ENCODE results near the gene SIPA1L2.

The SIPA1L2 gene

GRCh38 chr1:232650418-232650817 is 20.5 kb upstream of the SIPA1L2 start:
- DNase-seq (ENCODE audit: low read depth in 2 of 2) = no peak

- DNase-seq (ENCODE audit: low read depth in 2 of 2) = no peak
Observed at GRCh38 chr1:232648316-232648715, 18.4 kb upstream of the SIPA1L2 start.

- no peak for DNase-seq (ENCODE audit: low read depth in 2 of 2)
Observed at GRCh38 chr1:232644209-232644608, 14.3 kb upstream of the SIPA1L2 start.

DNA sequence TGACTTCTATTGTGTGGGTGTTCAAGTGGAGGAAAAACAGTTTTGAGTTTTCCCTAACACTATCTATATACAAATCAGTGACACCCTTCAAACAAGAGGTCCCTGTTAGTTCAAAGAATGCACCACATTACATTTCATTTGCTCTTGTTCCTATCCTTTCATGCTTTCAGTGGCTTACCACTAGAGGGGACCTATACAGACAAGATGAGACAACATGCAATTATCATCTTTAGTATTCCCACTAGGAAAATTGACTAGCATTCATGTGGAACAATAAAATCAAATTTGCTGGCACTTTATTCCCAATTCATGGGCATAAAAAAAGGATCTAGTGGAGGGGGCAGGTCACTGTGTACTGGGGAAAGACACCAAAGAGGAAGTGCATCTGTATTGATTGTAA is 13.3 kb upstream of the SIPA1L2 start:
- no peak for DNase-seq (ENCODE audit: low read depth in 2 of 2)

DNA sequence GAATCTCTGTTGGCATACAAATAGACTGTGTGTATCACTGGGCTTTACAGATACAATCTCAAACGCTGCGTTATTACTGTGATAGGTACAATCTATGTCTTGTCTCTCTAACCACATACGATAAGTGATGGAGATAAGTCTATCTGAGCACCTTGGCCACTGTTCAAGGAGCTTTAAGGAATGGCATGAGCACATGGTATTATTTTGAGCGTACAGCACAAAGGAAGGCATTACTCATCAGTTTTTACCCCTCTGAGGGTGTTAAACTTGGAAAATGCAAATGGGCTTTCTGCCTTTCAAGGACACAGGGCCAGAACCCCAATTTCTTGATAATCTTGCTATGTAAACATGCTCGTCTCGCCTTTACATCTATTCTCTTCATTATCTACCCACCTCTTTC is 11.6 kb upstream of the SIPA1L2 start:
- no peak for DNase-seq (ENCODE audit: low read depth in 2 of 2)

GRCh38 chr1:232636799-232637198 is 6.9 kb upstream of the SIPA1L2 start:
- no peak for DNase-seq (ENCODE audit: low read depth in 2 of 2)

DNA sequence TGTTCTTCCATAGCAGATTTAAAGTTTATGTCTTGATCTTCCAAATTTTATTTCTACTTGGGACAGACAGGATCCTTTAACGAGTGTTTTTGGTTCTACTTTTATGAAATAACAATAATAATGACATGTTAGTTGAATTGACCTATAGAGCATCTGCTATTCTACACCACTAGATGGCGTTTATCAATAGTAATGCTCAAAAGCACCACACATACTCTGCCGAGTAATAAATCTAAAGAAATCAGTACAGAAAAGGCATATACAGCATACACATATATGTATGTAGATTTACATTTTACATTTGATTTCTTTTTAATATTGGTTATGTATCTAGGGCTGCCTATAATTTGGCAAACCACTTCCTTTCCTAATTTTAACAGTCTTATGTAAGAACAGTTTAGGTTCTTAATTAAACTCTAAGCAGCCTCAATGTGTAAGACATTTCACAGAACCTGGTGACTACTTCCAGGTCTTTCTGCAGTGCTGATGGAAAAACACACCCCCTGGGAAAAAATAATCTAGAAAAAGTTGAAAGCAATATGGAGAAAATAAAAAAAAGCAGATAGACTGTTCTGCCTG is 5.9 kb upstream of the SIPA1L2 start:
- no peak for DNase-seq (ENCODE audit: low read depth in 2 of 2)

- no peak for DNase-seq (ENCODE audit: low read depth in 2 of 2)
Observed at GRCh38 chr1:232635279-232635678, 5.3 kb upstream of the SIPA1L2 start.

GRCh38 chr1:232634096-232634495 is 4.2 kb upstream of the SIPA1L2 start:
- DNase-seq (ENCODE audit: low read depth in 2 of 2) = no peak

DNA sequence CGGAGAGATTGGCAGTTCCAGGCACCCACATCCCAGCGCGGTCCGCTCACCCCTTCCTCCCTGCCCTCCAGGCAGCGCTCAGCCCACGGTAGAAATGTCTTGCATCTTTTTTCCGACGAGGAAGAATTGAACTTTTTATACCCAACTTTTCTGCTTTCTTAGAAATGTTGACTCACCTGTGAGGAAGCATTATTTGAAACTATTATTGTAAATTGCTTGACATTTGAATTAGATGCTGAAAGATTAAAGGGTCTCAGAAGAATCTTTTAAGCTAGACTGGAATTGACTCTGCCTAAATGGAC is 912 bp upstream of the SIPA1L2 start:
- DNase-seq (ENCODE audit: low read depth in 2 of 2) = no peak

GRCh38 chr1:232629250-232630046 is 485 bp downstream of the SIPA1L2 start:
- DNase-seq (ENCODE audit: low read depth in 2 of 2) = no peak

DNA sequence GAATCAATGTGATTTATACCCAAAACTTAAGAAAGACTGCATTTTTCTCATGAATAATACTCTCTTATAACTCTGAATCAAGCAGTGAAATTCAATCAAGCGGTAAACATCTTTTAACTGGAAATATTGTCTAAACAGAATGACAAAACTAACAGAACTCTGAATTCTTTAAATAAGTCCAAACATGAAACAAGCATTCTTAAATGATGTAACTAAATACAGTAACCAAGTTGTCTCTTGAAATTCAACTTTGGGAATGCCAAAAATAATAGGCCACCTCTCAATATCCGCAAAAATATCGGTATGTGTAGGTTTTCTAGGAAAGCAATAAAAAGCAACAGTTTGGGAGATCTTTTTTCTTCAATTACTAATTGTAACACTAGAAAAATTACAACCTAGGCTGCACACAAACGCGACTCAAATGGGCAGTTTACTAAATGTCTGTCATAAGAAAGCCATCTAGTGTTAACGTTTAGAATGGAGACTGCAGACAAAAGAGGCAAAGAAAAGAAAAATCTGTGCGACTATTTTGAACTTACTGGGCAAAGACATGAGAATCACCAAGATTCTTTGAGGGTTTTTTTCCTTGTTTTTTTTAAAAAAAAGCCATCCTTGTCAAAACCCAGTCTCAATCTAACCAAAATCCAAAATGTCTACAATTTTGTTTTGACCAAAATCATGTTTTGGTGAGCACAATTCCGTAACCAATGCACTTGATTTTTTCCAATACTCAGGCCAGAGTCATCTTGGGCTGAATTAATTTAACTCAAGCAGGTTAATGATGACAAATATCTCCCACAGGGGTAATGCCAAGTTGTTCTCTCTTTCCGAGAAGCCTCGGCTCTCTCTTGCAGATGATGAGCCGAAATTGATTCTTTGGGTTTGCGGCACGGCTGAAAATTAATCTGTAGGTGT is 1.3 kb downstream of the SIPA1L2 start:
- no peak for DNase-seq (ENCODE audit: low read depth in 2 of 2)

GRCh38 chr1:232627645-232628334 is 2.1 kb downstream of the SIPA1L2 start:
- DNase-seq (ENCODE audit: low read depth in 2 of 2) = no peak

DNA sequence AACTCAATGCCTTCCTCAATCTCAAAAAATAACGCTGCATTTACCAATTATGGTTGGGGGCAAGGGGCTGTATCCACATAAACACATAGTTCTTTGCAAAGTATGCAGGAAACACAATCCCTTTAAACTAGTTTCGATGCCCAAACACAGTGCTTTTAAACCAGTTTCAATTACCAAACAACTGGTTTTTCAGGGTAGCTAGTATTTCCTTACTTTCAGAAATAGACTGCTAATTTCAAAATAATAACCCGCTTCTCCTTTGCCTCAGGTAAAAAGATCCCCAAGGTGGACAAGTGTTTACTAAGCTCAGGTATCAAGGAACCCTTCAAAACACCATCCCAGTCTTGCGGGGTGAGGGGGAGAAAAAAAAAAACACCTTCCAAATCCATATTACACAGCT is 2.8 kb downstream of the SIPA1L2 start:
- DNase-seq (ENCODE audit: low read depth in 2 of 2) = no peak

GRCh38 chr1:232626452-232626851 is 3.5 kb downstream of the SIPA1L2 start:
- DNase-seq (ENCODE audit: low read depth in 2 of 2) = no peak

GRCh38 chr1:232625319-232625868 is 4.5 kb downstream of the SIPA1L2 start:
- no peak for DNase-seq (ENCODE audit: low read depth in 2 of 2)

GRCh38 chr1:232624546-232625281 is 5.2 kb downstream of the SIPA1L2 start:
- DNase-seq (ENCODE audit: low read depth in 2 of 2) = no peak

DNA sequence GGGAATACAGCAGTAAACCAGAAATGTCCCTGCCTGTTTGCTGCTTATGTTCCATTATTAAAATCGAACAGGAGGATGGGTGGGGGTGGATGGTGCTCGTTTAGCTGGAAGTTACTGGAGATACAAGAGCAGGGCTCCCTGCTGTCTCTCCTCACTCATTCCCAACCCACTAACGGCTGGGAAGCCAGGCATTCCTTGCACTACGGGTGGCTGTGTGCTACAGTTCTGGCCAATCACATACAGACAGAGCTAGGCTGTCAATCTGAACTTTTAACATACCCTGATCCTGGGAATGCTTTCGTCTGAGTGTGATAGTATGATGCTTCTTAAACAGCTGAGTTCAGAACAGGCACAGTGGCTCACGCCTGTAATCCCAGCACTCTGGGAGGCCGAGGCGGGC is 7.0 kb downstream of the SIPA1L2 start:
- no peak for DNase-seq (ENCODE audit: low read depth in 2 of 2)

DNA sequence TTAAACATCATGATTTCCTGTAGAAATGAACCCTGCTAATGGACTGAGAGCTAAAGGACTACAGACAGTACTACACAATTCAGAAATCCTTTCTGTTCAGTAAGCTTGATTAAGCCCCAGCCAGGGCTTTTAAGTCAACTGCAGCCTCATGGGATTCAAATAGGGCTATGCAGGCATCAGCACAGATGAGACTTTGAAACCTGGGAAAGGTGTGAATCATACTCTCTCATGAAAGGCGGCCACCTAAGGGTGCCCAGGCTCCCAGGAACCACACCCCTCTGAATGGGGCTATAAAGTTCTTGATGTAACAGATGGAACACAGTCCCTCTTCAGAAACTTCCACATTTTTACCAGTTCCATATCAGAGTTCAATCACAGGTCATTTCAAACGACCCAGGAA is 7.6 kb downstream of the SIPA1L2 start:
- no peak for DNase-seq (ENCODE audit: low read depth in 2 of 2)

GRCh38 chr1:232621050-232621449 is 8.9 kb downstream of the SIPA1L2 start:
- no peak for DNase-seq (ENCODE audit: low read depth in 2 of 2)

DNA sequence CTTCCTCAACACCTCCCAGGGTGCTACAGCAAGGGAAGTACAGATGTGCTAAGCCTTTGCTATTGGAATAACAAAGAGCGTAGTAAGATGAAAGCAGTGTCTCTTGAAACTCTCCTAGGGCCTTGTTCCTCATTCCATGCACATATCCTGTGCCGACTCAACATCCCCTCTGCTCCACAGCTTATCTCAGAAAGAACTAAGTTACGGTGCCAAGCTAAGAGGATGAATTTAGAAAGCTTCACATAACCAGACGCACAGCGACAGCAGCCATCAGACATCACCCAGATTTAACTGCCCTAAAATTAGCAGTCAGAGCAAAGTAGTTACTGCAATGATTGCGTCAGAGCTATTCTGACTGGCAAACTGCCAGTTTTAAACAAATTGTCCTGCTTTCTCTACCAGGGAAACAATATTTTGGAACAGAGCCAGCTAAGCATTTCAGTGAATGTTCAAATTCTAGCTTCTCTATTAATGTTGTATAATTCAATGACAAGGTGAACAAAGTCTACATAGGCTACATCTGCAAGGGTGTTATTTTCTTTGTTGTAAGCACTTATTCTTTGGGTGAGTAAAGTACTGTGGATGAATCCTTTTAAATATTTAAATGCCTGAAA is 9.5 kb downstream of the SIPA1L2 start:
- DNase-seq (ENCODE audit: low read depth in 2 of 2) = no peak
